Peyer's patch (tissue), 4 donors: ENCODE results near the gene NAXE.

ENCODE experiments used
- POLR2A ChIP-seq, 2 donors: fragments of 450-650 bp; IDR thresholded peaks; one replicate each; pipeline ENCODE4 v1.5.1; 2017; ENCODE audit warnings: antibody characterized with exemption in 2 of 2, mild to moderate bottlenecking in 2 of 2, moderate library complexity in 2 of 2
- TF ChIP-seq, protein P1 (sequence below), 6 experiments: fragments of 450-650 bp in 4 of 6; fragments of 200-600 bp in 2 of 6; sonication (generic) in 1 of 6; IDR thresholded peaks; one replicate each; pipeline ENCODE4 v1.5.1; 2017 to 2019; ENCODE audit warnings: antibody characterized with exemption in 6 of 6, mild to moderate bottlenecking in 3 of 6, moderate library complexity in 1 of 6

- TF ChIP-seq, protein P1, sequence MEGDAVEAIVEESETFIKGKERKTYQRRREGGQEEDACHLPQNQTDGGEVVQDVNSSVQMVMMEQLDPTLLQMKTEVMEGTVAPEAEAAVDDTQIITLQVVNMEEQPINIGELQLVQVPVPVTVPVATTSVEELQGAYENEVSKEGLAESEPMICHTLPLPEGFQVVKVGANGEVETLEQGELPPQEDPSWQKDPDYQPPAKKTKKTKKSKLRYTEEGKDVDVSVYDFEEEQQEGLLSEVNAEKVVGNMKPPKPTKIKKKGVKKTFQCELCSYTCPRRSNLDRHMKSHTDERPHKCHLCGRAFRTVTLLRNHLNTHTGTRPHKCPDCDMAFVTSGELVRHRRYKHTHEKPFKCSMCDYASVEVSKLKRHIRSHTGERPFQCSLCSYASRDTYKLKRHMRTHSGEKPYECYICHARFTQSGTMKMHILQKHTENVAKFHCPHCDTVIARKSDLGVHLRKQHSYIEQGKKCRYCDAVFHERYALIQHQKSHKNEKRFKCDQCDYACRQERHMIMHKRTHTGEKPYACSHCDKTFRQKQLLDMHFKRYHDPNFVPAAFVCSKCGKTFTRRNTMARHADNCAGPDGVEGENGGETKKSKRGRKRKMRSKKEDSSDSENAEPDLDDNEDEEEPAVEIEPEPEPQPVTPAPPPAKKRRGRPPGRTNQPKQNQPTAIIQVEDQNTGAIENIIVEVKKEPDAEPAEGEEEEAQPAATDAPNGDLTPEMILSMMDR (IDR thresholded peaks at IDR 0.05) = no peak
- no peak for TF ChIP-seq POLR2A (IDR thresholded peaks at IDR 0.05)
These were observed 40.8 kb downstream of the NAXE start for GRCh38 chr1:156632355-156632754.
